ENCODE measurements around the gene FAM222B. TPM values are rescaled to one million over a fixed set of nuclear protein-coding genes. Genes with fewer than 3 reads are reported as not detected.

FAM222B gene
- total and polyA plus RNA-seq, 2 of the 4 experiments (the other 2 are of a cell fraction), result 2.5 to 10.8 TPM

- no peak overlapping the region for H3K4me3 ChIP-seq (ENCODE audit: insufficient read depth, low read depth, low read length)
- H3K9me1 ChIP-seq (ENCODE audit: insufficient read depth, low read length), result no peaks in the 10 kb centered on the region
- H2BK15ac ChIP-seq (ENCODE audit: low read depth, low read length), result no peak overlapping the region
- H4K5ac ChIP-seq (ENCODE audit: low read depth, low read length), result no peak overlapping the region
- H3K4me1 ChIP-seq (ENCODE audit: control insufficient read depth, insufficient read depth, low read length), result 0 out of 2 replicates have a peak, but pooled peaks cover 2% of the 10 kb centered on the region
- no peak overlapping the region for H4K8ac ChIP-seq (ENCODE audit: low read depth in 2 of 2, low read length in 2 of 2)
- ChIA-PET CTCF (interaction anchor here (1.5 kb wide), 1 partner anchor 8 kb away, joined by 5 read pairs; no protein-coding TSS in a partner anchor), POLR2A (ENCODE audit: unreplicated experiment) (no interaction called here)
- H3K27ac ChIP-seq (ENCODE audit: insufficient read depth, low read length), result no peak overlapping the region
- H2BK20ac ChIP-seq (ENCODE audit: low read depth, low read length), result no peak overlapping the region
- H3K36me3 ChIP-seq (ENCODE audit: control insufficient read depth, insufficient read depth, low read length), result no peaks in the 10 kb centered on the region
- no peak for TF ChIP-seq BHLHE40 (IDR thresholded peaks at IDR 0.05; ENCODE audit: low read depth, low read length)
- no peak for TF ChIP-seq RFX5 (IDR thresholded peaks at IDR 0.05; ENCODE audit: low read depth, low read length)
- TF ChIP-seq FOS (IDR thresholded peaks at IDR 0.05; ENCODE audit: low read depth, low read length), result no peak
- no peak for TF ChIP-seq SMC3 (IDR thresholded peaks at IDR 0.05; ENCODE audit: low read depth, low read length)
- no peak for TF ChIP-seq MAZ (IDR thresholded peaks at IDR 0.05; ENCODE audit: borderline replicate concordance, low read depth, low read length)
- no peak for TF ChIP-seq CEBPB (IDR thresholded peaks at IDR 0.05; ENCODE audit: low read depth, low read length)
- no peak for TF ChIP-seq CHD1 (IDR thresholded peaks at IDR 0.05; ENCODE audit: low read depth, low read length)
- no peak for TF ChIP-seq RCOR1 (IDR thresholded peaks at IDR 0.05; ENCODE audit: insufficient replicate concordance, low read length)
- TF ChIP-seq USF2 (IDR thresholded peaks at IDR 0.05; ENCODE audit: low read depth, low read length), result no peak
- TF ChIP-seq CTCF (conservative IDR thresholded peaks at IDR 0.05; ENCODE audit: low read depth, low read length), result no peak
- TF ChIP-seq ELK1 (IDR thresholded peaks at IDR 0.05; ENCODE audit: borderline replicate concordance, low read depth, low read length), result no peak
- TF ChIP-seq RAD21 (IDR thresholded peaks at IDR 0.05; ENCODE audit: low read length), result no peak
- no peak for TF ChIP-seq POLR2A (IDR thresholded peaks at IDR 0.05; ENCODE audit: low read depth, low read length)
- TF ChIP-seq MAFK (IDR thresholded peaks at IDR 0.05; ENCODE audit: low read depth, low read length), result no peak
- no peak for TF ChIP-seq NFE2L2 (IDR thresholded peaks at IDR 0.05; ENCODE audit: low read depth, low read length)
- no peak for TF ChIP-seq MXI1 (IDR thresholded peaks at IDR 0.05; ENCODE audit: borderline replicate concordance, low read depth, low read length)
- no TSS peak for BruUV-seq (replicated peaks)
- no peaks in the 10 kb centered on the region for H3K27me3 ChIP-seq (ENCODE audit: control insufficient read depth, insufficient read depth, low read length)
- no peak overlapping the region for H3K23ac ChIP-seq (ENCODE audit: low read depth, low read length)
- no peak overlapping the region for H3K4ac ChIP-seq (ENCODE audit: low read depth, low read length)
- H3K9me3 ChIP-seq (ENCODE audit: control insufficient read depth, insufficient read depth, low read length), result no peaks in the 10 kb centered on the region
- no peak overlapping the region for H3K14ac ChIP-seq (replicated peaks; ENCODE audit: low read depth, low read length)
- H2BK5ac ChIP-seq (ENCODE audit: low read depth, low read length, poor library complexity, severe bottlenecking), result no peak overlapping the region
- no peak overlapping the region for H3K9ac ChIP-seq (ENCODE audit: low read depth, low read length)
- intact Hi-C loops (cut with micrococcal nuclease), result no loop called here
- H2AK9ac ChIP-seq (replicated peaks; ENCODE audit: low read depth, low read length, poor library complexity), result no peak overlapping the region
- in situ Hi-C loops (cut with MboI; ENCODE audit: low sequenced_read_pairs), result loop anchor here (10.0 kb wide), 1 partner anchor 370 kb away; no protein-coding TSS in a partner anchor
- ATAC-seq (ENCODE audit: low read depth) (no peak), DNase-seq (no peak)
- H4K91ac ChIP-seq (ENCODE audit: insufficient read depth, low read depth, low read length), result no peak overlapping the region
- no peaks in the 10 kb centered on the region for H4K20me1 ChIP-seq (ENCODE audit: insufficient read depth, low read length)
- no CpG with 5 or more reads among the region's 10 CpGs for WGBS, 2 experiments (ENCODE audit: extremely low coverage in 2 of 2, insufficient read length in 1 of 2)
- dilution Hi-C loops (cut with HindIII; ENCODE audit: low sequenced_read_pairs, unreplicated experiment), result no loop called here
- no peak overlapping the region for H3K56ac ChIP-seq (ENCODE audit: extremely low read depth, insufficient read depth, low read length)
- H3K18ac ChIP-seq (ENCODE audit: low read depth, low read length), result no peak overlapping the region
- H2AFZ ChIP-seq (replicated peaks; ENCODE audit: low read length, poor library complexity), result peak overlapping the region; percentile 43
- H3K79me1 ChIP-seq (ENCODE audit: low read depth in 1 of 2, low read length in 2 of 2), result peaks cover 0 to 2% of the 10 kb centered on the region in 2 experiments; a peak in 1 of 4 replicates
- H3K4me2 ChIP-seq (ENCODE audit: low read depth, low read length), result no peak overlapping the region
- H2BK120ac ChIP-seq (ENCODE audit: low read depth, low read length), result no peak overlapping the region
- H2AK5ac ChIP-seq (ENCODE audit: low read depth, low read length), result no peak overlapping the region
Measured at GRCh38 chr17:28734712-28735241, 107.8 kb downstream of the FAM222B start.

Measured in IMR-90 (cell line).